Raji (cell line): ENCODE results near the gene ARMC7.

Experiments used
- POLR2A ChIP-seq: IDR thresholded peaks from 2 replicates; pipeline ENCODE4 v1.6.1; 2011; ENCODE audit warnings: low read depth, low read length, control low read depth; ENCODE audit not compliant: insufficient read depth

Gene ARMC7

GRCh38 chr17:75090871-75091854, 18.6 kb upstream of the ARMC7 start:
- TF ChIP-seq POLR2A = no peak

GRCh38 chr17:75091855-75092327, 17.9 kb upstream of the ARMC7 start:
- no peak for TF ChIP-seq POLR2A

- no peak for TF ChIP-seq POLR2A
Observed at GRCh38 chr17:75093548-75094158, 16.1 kb upstream of the ARMC7 start.

- no peak for TF ChIP-seq POLR2A
Observed at GRCh38 chr17:75094871-75095399, 14.8 kb upstream of the ARMC7 start.

GRCh38 chr17:75096082-75096625, 13.6 kb upstream of the ARMC7 start:
- TF ChIP-seq POLR2A = no peak

GRCh38 chr17:75097865-75098264, 11.9 kb upstream of the ARMC7 start:
- TF ChIP-seq POLR2A = no peak

GRCh38 chr17:75098861-75099260, 10.9 kb upstream of the ARMC7 start:
- no peak for TF ChIP-seq POLR2A

- TF ChIP-seq POLR2A = no peak
Observed at GRCh38 chr17:75099881-75100595, 9.7 kb upstream of the ARMC7 start.

- no peak for TF ChIP-seq POLR2A
Observed at GRCh38 chr17:75102385-75102821, 7.4 kb upstream of the ARMC7 start.

GRCh38 chr17:75103601-75104554, 5.9 kb upstream of the ARMC7 start:
- no peak for TF ChIP-seq POLR2A

GRCh38 chr17:75105126-75106080, 4.4 kb upstream of the ARMC7 start:
- TF ChIP-seq POLR2A = no peak

- no peak for TF ChIP-seq POLR2A
Observed at GRCh38 chr17:75108193-75108592, 1.6 kb upstream of the ARMC7 start.

- TF ChIP-seq POLR2A = no peak
Observed at GRCh38 chr17:75109046-75109406, 743 bp upstream of the ARMC7 start.
